Adrenal gland (tissue), 12 donors: ENCODE results near the gene COQ4. TPM values are rescaled to one million over a fixed set of nuclear protein-coding genes. Genes with fewer than 3 reads are reported as not detected.

Source experiments
- DNase-seq, 7 donors: peaks; one replicate each; pipeline ENCODE4 v3.0.0-alpha.2; 2019 to 2020
- H3K27ac ChIP-seq, 5 donors: fragments of 200-600 bp; sonication (generic) in 4 of 5; 1 replicate in 3 of 5; 2 replicates in 2 of 5; pipeline versions ENCODE4 v1.5.1 to v1.8.0; 2016 to 2020; ENCODE audit warnings: mild to moderate bottlenecking in 1 of 5
- H3K27me3 ChIP-seq: fragments of 200-600 bp; 2 replicates; pipeline ENCODE4 v1.8.0; 2021
- H3K36me3 ChIP-seq, 2 donors: fragments of 200-600 bp; replicated peaks in 1 of 2; 1 replicate in 1 of 2; 2 replicates in 1 of 2; pipeline versions ENCODE4 v1.5.1 to v1.8.0; 2018 to 2022
- H3K4me1 ChIP-seq, 2 donors: fragments of 200-600 bp; replicated peaks in 1 of 2; 1 replicate in 1 of 2; 2 replicates in 1 of 2; pipeline versions ENCODE4 v1.5.1 to v1.8.0; 2018 to 2021
- H3K4me3 ChIP-seq, 4 donors: fragments of 200-600 bp; sonication (generic) in 3 of 4; one replicate each; pipeline ENCODE4 v1.5.1; 2016 to 2018
- H3K9me3 ChIP-seq, 3 donors: fragments of 200-600 bp; sonication (generic) in 1 of 3; replicated peaks in 1 of 3; 1 replicate in 2 of 3; 2 replicates in 1 of 3; pipeline versions ENCODE4 v1.5.1 to v1.8.0; 2016 to 2021
- CTCF ChIP-seq, 6 experiments: fragments of 450-650 bp in 4 of 6; fragments of 200-600 bp in 2 of 6; sonication (generic) in 1 of 6; IDR thresholded peaks; 1 replicate in 5 of 6; 2 replicates in 1 of 6; pipeline versions ENCODE4 v1.5.1 to v1.8.0; 2016 to 2021; ENCODE audit warnings: antibody characterized with exemption in 6 of 6, mild to moderate bottlenecking in 2 of 6, moderate library complexity in 1 of 6
- POLR2A ChIP-seq, 2 donors: fragments of 450-650 bp; IDR thresholded peaks; one replicate each; pipeline ENCODE4 v1.6.1; 2017; ENCODE audit warnings: antibody characterized with exemption in 2 of 2, mild to moderate bottlenecking in 2 of 2, moderate library complexity in 1 of 2
- WGBS, 4 donors: extraction: QIAGEN DNeasy Blood & Tissue Kit in 2 of 4; methylation state at CpG; one replicate each; pipeline versions ENCODE4 v1.1.5 to v1.1.7; 2013 to 2017; 5-methylcytosine and 5-hydroxymethylcytosine counted together
- intact Hi-C, 2 donors: fragments of 100-400 bp; cut with DNase I; formaldehyde crosslinking; loops; one replicate each; pipeline versions ENCODE4 v1.14.1 to v1.15.0; 2022 to 2023
- polyA plus RNA-seq, 3 donors: library from polyadenylated mRNA; stranded (reverse); fragments of 200-250 nt in 2 of 3; fragments of 350-450 nt in 1 of 3; fragmentation: Illumina TruSeq in 1 of 3; extraction: RNeasy Lipid Tissue Mini Kit (QIAGEN cat#74804) in 1 of 3; gene quantifications; one replicate each; pipeline ENCODE4 v1.2.3, GENCODE V29; 2013 to 2014
- total RNA-seq, 9 donors: library from RNA; depleted of rRNA in 4 of 9; stranded (reverse); fragments of >200 nt in 4 of 9; fragments of 120-200 nt in 1 of 9; fragmentation: NEBNext Ultra II Directional in 1 of 9; extraction: Animal tissue kit (Norgen Biotek cat#: 25700) in 1 of 9; gene quantifications; one replicate each; pipeline versions ENCODE4 v1.1.0 to v1.2.4, GENCODE V29; 2013 to 2023
- donor health status: healthy with polysubstance abuse.
- donor health status: Bipolar disorder and iron deficiency.
- donor health status: DM: yes; HTN: yes; CAD: no.
- donor health status: DM: no; HTN: no; CAD: no.
- donor health status: DM: no; HTN: no; CAD: no.
- donor health status: DM: yes; HTN: yes; CAD: no.

COQ4 gene
- total and polyA plus RNA-seq, 12 donors = 35.8 to 111 (median 71.0) TPM

GRCh38 chr9:128292009-128292408 is 30.6 kb upstream of the COQ4 start:
- Histone ChIP-seq H3K4me1 (no peaks in the 10 kb centered on the region), H3K4me3 (no peak overlapping the region), H3K9me3 (no peaks in the 10 kb centered on the region), H3K27me3 (no peaks in the 10 kb centered on the region), H3K36me3 (peaks cover 0 to 4% of the 10 kb centered on the region in 2 donors), H3K27ac (no peak overlapping the region)
- DNase-seq = no peak
- no peak for TF ChIP-seq POLR2A (IDR thresholded peaks at IDR 0.05)
- no peak for TF ChIP-seq CTCF (IDR thresholded peaks at IDR 0.05)
- intact Hi-C loops = loop anchor here (5.0 to 10.0 kb wide), 2 partner anchors 50 to 53 kb away; partner anchors contain the start of gene SLC27A4 (in 2 of the 2)
- WGBS, 4 donors = 96 to 100% (median 96%) methylated on average over 3 of the region's 3 CpGs

- no peak for DNase-seq
- no peaks in the 10 kb centered on the region for H3K4me1 ChIP-seq
- 84 to 93% (median 91%) methylated on average over 4 of the region's 4 CpGs for WGBS, 4 donors
- TF ChIP-seq CTCF (IDR thresholded peaks at IDR 0.05) (no peak), POLR2A (IDR thresholded peaks at IDR 0.05) (no peak)
- H3K27me3 ChIP-seq = no peaks in the 10 kb centered on the region
- H3K36me3 ChIP-seq = peaks cover 0 to 3% of the 10 kb centered on the region in 2 donors
- intact Hi-C loops = loop anchor here (5.0 to 10.0 kb wide), 2 partner anchors 49 to 52 kb away; partner anchors contain the start of gene SLC27A4 (in 2 of the 2)
- H3K27ac ChIP-seq = no peak overlapping the region
- H3K9me3 ChIP-seq = no peaks in the 10 kb centered on the region
- H3K4me3 ChIP-seq = no peak overlapping the region
Observed at GRCh38 chr9:128293091-128293490, 29.5 kb upstream of the COQ4 start.

- TF ChIP-seq POLR2A (IDR thresholded peaks at IDR 0.05) = no peak
- TF ChIP-seq CTCF (IDR thresholded peaks at IDR 0.05) = no peak
- no peaks in the 10 kb centered on the region for H3K36me3 ChIP-seq
- no peaks in the 10 kb centered on the region for H3K4me1 ChIP-seq
- H3K9me3 ChIP-seq = no peaks in the 10 kb centered on the region
- no peak overlapping the region for H3K27ac ChIP-seq
- no peak overlapping the region for H3K4me3 ChIP-seq
- intact Hi-C loops = loop anchor here (5.0 to 10.0 kb wide), 2 partner anchors 48 to 51 kb away; partner anchors contain the start of gene SLC27A4 (in 2 of the 2)
- no peaks in the 10 kb centered on the region for H3K27me3 ChIP-seq
- no peak for DNase-seq
- 85 to 92% (median 87%) methylated on average over 3 to 4 of the region's 4 CpGs for WGBS, 4 donors
Observed at GRCh38 chr9:128294142-128294541, 28.5 kb upstream of the COQ4 start.

- H3K27ac ChIP-seq = no peak overlapping the region
- no peaks in the 10 kb centered on the region for H3K9me3 ChIP-seq
- H3K27me3 ChIP-seq = no peaks in the 10 kb centered on the region
- intact Hi-C loops = loop anchor here in 1 of 2 donors (10.0 kb wide), 1 partner anchor 48 kb away; the partner anchor contains the start of gene SLC27A4
- H3K4me3 ChIP-seq = no peak overlapping the region
- H3K36me3 ChIP-seq = no peaks in the 10 kb centered on the region
- DNase-seq = no peak
- TF ChIP-seq CTCF (IDR thresholded peaks at IDR 0.05) = no peak
- no peak for TF ChIP-seq POLR2A (IDR thresholded peaks at IDR 0.05)
- H3K4me1 ChIP-seq = no peaks in the 10 kb centered on the region
- 84 to 87% (median 85%) methylated on average over 14 to 16 of the region's 16 CpGs for WGBS, 4 donors
Observed at GRCh38 chr9:128296340-128297220, 26.1 kb upstream of the COQ4 start.
